Testis (tissue), 3 donors: ENCODE data around the gene ATG7. TPM values are rescaled to one million over a fixed set of nuclear protein-coding genes. Genes with fewer than 3 reads are reported as not detected.

Experiments
- DNase-seq: peaks from one replicate; pipeline ENCODE4 v3.0.0-alpha.2; 2019
- H3K27ac ChIP-seq, 2 donors: fragments of 200-600 bp; sonication (generic); one replicate each; pipeline ENCODE4 v1.5.1; 2019
- H3K27me3 ChIP-seq: fragments of 200-600 bp; sonication (generic); one replicate; pipeline ENCODE4 v1.5.1; 2019
- H3K36me3 ChIP-seq: fragments of 200-600 bp; sonication (generic); one replicate; pipeline ENCODE4 v1.5.1; 2017; ENCODE audit warnings: low read depth; ENCODE audit errors: missing control alignments
- H3K4me1 ChIP-seq: fragments of 200-600 bp; sonication (generic); one replicate; pipeline ENCODE4 v1.5.1; 2019
- H3K4me3 ChIP-seq, 2 donors: fragments of 200-600 bp; sonication (generic); one replicate each; pipeline ENCODE4 v1.5.1; 2017 to 2019
- H3K9me3 ChIP-seq: fragments of 200-600 bp; sonication (generic); one replicate; pipeline ENCODE4 v1.5.1; 2017
- POLR2A ChIP-seq: fragments of 450-650 bp; IDR thresholded peaks from one replicate; pipeline ENCODE4 v1.6.1; 2017; ENCODE audit warnings: antibody characterized with exemption, mild to moderate bottlenecking, moderate library complexity
- WGBS, 2 donors: methylation state at CpG; one replicate each; pipeline ENCODE4 v1.1.5; 2018; 5-methylcytosine and 5-hydroxymethylcytosine counted together
- intact Hi-C: fragments of 100-400 bp; cut with DNase I; formaldehyde crosslinking; loops from one replicate; pipeline ENCODE4 v1.15.1; 2023; ENCODE audit warnings: low total_unique reads
- polyA plus RNA-seq: library from polyadenylated mRNA; stranded (reverse); fragments of 350-450 nt; fragmentation: Illumina TruSeq; extraction: RNeasy Lipid Tissue Mini Kit (QIAGEN cat#74804); gene quantifications from one replicate; pipeline ENCODE4 v1.2.3, GENCODE V29; 2014; ENCODE audit warnings: low read depth, low replicate concordance; ENCODE audit not compliant: insufficient read depth
- total RNA-seq, 2 donors: library from RNA; depleted of rRNA; stranded (reverse); fragments of >200 nt; gene quantifications; one replicate each; pipeline ENCODE4 v1.2.3, GENCODE V29; 2016
- TF ChIP-seq, protein P1 (sequence below), 3 experiments: fragments of 450-650 bp in 2 of 3; fragments of 200-600 bp in 1 of 3; sonication (generic) in 1 of 3; IDR thresholded peaks; one replicate each; pipeline ENCODE4 v1.5.1; 2016 to 2019; ENCODE audit warnings: antibody characterized with exemption in 3 of 3, mild to moderate bottlenecking in 2 of 3, moderate library complexity in 1 of 3

Gene ATG7
- total and polyA plus RNA-seq, 3 donors from 2014 or later = 52.9 to 95.4 (median 86.0) TPM

DNA sequence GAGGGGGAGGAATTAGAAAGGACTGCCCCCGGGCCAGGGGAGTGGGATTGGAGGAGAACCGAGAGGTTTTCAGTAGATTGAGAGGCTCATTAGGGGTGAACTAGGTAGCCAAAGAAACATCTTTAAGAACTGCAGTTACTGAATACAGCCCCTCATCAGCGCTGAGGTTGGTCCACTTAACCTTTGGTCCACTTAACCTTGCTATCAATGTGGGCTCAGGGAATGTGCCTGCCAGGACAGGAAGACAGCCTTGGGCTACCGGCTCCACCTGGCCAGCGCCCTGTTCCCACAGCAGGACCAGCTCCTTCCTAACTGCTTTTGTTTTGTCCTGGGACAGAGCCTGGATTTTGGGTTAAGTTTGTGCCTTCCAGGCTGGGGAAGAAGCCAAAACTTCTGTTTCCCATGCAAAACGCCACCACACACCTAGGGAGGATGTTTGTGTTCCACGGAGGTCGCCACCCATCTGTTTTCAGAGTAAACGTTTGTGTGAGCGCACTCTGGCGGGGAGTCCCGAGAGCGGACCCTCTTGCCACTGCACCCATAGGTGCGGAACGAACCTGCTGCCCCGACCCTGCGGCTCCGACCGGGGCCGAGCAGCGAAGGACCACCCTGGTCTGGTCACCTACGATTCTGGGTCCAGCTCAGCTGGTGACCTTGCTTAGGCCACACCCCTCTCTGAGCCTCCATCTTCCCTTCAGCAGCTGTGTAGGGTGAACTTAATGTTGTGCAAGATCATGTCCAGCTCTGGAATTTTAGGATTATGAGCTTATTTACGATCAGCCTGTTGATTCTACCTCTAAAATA is 264.1 kb downstream of the ATG7 start:
- Histone ChIP-seq H3K27ac (no peak overlapping the region), H3K4me3 (no peak overlapping the region), H3K27me3 (no peaks in the 10 kb centered on the region), H3K9me3 (no peaks in the 10 kb centered on the region), H3K4me1 (peaks cover 16% of the 10 kb centered on the region), H3K36me3 (no peaks in the 10 kb centered on the region)
- intact Hi-C loops = no loop called here
- no peak for TF ChIP-seq POLR2A
- TF ChIP-seq, protein P1, sequence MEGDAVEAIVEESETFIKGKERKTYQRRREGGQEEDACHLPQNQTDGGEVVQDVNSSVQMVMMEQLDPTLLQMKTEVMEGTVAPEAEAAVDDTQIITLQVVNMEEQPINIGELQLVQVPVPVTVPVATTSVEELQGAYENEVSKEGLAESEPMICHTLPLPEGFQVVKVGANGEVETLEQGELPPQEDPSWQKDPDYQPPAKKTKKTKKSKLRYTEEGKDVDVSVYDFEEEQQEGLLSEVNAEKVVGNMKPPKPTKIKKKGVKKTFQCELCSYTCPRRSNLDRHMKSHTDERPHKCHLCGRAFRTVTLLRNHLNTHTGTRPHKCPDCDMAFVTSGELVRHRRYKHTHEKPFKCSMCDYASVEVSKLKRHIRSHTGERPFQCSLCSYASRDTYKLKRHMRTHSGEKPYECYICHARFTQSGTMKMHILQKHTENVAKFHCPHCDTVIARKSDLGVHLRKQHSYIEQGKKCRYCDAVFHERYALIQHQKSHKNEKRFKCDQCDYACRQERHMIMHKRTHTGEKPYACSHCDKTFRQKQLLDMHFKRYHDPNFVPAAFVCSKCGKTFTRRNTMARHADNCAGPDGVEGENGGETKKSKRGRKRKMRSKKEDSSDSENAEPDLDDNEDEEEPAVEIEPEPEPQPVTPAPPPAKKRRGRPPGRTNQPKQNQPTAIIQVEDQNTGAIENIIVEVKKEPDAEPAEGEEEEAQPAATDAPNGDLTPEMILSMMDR (IDR thresholded peaks at IDR 0.05) = no peak
- WGBS, 2 donors = 73 to 77% methylated on average over 21 to 23 of the region's 23 CpGs
- no peak for DNase-seq

DNA sequence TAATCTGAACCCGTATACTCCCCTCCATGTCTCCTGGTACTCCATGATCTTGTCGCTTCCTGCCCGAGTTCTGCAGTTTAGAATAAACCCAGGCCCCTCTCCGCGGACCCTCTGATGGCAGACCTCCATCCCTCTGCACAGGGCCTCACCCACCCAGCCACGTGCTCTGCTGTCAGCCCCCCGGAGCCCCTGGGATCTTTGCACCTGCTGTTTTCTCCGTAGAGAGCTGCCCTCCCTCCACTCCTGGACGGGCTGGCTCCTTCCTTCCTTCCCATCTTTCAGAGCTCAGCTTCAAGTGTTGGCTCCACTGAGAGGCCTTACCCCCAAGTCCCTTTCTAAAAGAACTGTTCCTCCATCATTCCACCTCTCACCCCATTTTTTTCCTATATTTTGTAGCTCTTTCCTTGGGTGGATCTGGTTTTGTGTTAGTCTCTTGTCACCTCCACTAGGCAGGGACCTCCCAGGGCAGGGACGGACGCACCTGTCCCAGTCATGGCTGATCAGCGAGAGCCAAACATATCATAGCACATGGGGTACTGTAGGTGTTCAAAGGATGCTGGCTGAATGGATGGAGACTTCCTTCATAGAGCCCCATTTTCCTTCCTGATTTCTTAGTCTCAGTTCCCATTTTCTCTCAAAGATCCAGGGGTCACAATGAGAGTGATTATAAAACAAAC is 264.9 kb downstream of the ATG7 start:
- Histone ChIP-seq H3K27me3 (no peaks in the 10 kb centered on the region), H3K9me3 (no peaks in the 10 kb centered on the region), H3K4me1 (peaks cover 16% of the 10 kb centered on the region), H3K27ac (no peak overlapping the region), H3K4me3 (no peak overlapping the region), H3K36me3 (no peaks in the 10 kb centered on the region)
- WGBS, 2 donors = 88 to 94% methylated on average over 12 of the region's 12 CpGs
- no peak for TF ChIP-seq POLR2A
- TF ChIP-seq, protein P1 (IDR thresholded peaks at IDR 0.05) = no peak
- intact Hi-C loops = no loop called here
- no peak for DNase-seq

DNA sequence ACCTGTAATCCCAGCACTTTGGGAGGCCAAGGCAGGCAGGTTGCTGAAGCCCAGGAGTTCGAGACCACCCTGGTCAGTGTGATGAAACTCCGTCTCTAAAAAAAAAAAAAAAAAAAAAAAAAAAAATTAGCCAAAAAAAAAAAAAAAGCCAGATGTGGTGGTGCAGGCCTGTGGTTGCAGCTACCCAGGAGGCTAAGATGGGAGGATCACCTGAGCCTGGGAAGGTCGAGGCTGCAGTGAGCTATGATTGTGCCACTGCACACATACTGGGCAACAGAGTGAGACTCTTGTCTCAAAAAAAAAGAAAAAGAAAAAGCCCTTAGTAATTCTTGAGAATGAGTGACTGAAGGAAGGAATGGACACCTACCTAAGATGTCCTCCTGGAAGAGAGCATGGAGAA is 266.4 kb downstream of the ATG7 start:
- no peak for DNase-seq
- TF ChIP-seq POLR2A = no peak
- TF ChIP-seq, protein P1 (IDR thresholded peaks at IDR 0.05) = no peak
- Histone ChIP-seq H3K4me3 (no peak overlapping the region), H3K9me3 (no peaks in the 10 kb centered on the region), H3K27me3 (no peaks in the 10 kb centered on the region), H3K27ac (no peak overlapping the region), H3K36me3 (no peaks in the 10 kb centered on the region), H3K4me1 (peaks cover 16% of the 10 kb centered on the region)
- WGBS, 2 donors = 81 to 95% methylated on average over 3 of the region's 3 CpGs
- intact Hi-C loops = no loop called here

DNA sequence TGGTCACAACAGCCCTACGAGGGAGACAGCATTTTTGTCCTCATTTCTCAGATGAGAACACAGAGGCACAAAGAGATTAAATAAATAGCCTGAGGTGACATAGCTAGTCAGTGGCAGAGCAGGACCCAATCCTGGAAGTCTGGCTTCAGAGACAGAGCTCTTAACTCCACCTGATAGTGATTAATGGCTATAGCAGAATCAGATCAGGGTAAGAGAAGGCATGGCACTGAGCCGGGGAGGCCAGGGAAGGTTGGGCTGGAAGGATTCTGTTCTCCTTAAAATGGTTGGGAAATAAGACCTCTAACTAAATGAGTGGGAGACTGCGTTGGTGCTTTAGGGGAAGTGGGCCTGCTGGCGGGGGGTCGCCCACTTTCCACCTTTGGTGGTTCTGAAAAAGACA is 267.0 kb downstream of the ATG7 start:
- Histone ChIP-seq H3K27ac (no peak overlapping the region), H3K36me3 (no peaks in the 10 kb centered on the region), H3K9me3 (no peaks in the 10 kb centered on the region), H3K4me3 (no peak overlapping the region), H3K4me1 (peaks cover 12% of the 10 kb centered on the region), H3K27me3 (no peaks in the 10 kb centered on the region)
- intact Hi-C loops = no loop called here
- WGBS, 2 donors = 88 to 98% methylated on average over 5 of the region's 5 CpGs
- no peak for DNase-seq
- TF ChIP-seq, protein P1 (IDR thresholded peaks at IDR 0.05) = no peak
- TF ChIP-seq POLR2A = no peak
